Activated B cell treated with CpG ODN at 0.5 μM for 24 hours (primary cell): ENCODE data around the gene UMODL1. TPM values are rescaled to one million over a fixed set of nuclear protein-coding genes. Genes with fewer than 3 reads are reported as not detected.

Source experiments
- ATAC-seq: fragments of 200-7000 bp; cut with Tn5 transposase; one replicate; pipeline ENCODE4 v1.10.0; 2021; ENCODE audit warnings: low read depth, mild to moderate bottlenecking, moderate library complexity
- CTCF ChIA-PET: fragments of 350-600 bp; sonication (Branson Sonifier 250); formaldehyde crosslinking; loops from one replicate; lab custom pipeline; 2021; ENCODE audit warnings: antibody characterized with exemption; lab: Charles Lee
- POLR2A ChIA-PET: fragments of 350-600 bp; sonication (Branson Sonifier 250); formaldehyde crosslinking; loops from one replicate; lab custom pipeline; 2021; ENCODE audit warnings: antibody characterized with exemption; lab: Charles Lee
- DNase-seq: peaks from one replicate; pipeline ENCODE4 v3.0.0; 2022
- H3K27ac Mint-ChIP-seq: one replicate; pipeline ENCODE4 v1.8.0; 2020; ENCODE audit warnings: mixed read lengths
- H3K27me3 Mint-ChIP-seq: one replicate; pipeline ENCODE4 v1.8.0; 2021; ENCODE audit warnings: mixed read lengths
- H3K36me3 Mint-ChIP-seq: one replicate; pipeline ENCODE4 v1.8.0; 2021; ENCODE audit warnings: low read depth, mixed read lengths
- H3K4me1 Mint-ChIP-seq: one replicate; pipeline ENCODE4 v1.8.0; 2021; ENCODE audit warnings: mixed read lengths
- H3K4me3 Mint-ChIP-seq: one replicate; pipeline ENCODE4 v1.8.0; 2020; ENCODE audit warnings: mild to moderate bottlenecking, mixed read lengths
- H3K9me3 Mint-ChIP-seq: one replicate; pipeline ENCODE4 v1.8.0; 2020; ENCODE audit warnings: mixed read lengths
- intact Hi-C: fragments of 100-400 bp; cut with micrococcal nuclease; formaldehyde crosslinking; loops from one replicate; pipeline ENCODE4 v1.15.1; 2024
- total RNA-seq: library from RNA; stranded (reverse); gene quantifications from 2 replicates; pipeline ENCODE4 v1.2.3, GENCODE V29; 2022
- TF ChIP-seq, protein P1 (sequence below): fragments of 200-600 bp; IDR thresholded peaks from one replicate; pipeline ENCODE4 v1.8.0; 2022; ENCODE audit warnings: antibody characterized with exemption, mild to moderate bottlenecking

UMODL1 gene
- total RNA-seq, 1 donor from 2014 or later, result 0.04 TPM

DNA sequence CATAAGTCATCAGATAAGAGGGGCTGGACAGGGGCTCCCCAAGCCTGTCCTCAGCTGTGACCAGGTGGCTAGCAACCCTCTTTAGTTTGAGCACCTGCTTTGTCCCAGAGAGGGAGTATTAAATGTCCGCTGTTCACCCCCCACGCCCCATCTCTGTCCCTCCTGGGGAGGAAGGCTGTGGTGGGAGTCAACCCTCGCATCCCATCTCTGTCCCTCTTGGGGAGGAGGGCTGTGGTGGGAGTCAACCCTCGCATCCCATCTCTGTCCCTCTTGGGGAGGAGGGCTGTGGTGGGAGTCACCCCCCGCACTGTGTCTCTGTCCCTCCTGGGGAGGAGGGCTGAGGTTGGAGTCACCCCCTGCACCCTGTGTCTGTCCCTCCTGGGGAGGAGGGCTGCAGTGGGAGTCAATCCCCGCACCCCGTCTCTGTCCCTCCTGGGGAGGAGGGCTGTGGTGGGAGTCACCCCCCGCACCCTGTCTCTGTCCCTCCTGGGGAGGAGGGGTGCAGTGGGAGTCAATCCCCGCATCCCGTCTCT lies 75.2 kb downstream of the UMODL1 start:
- Mint-ChIP-seq H3K36me3 (no peaks in the 10 kb centered on the region), H3K4me1 (peaks cover 4% of the 10 kb centered on the region), H3K27ac (no peak overlapping the region), H3K4me3 (no peak overlapping the region), H3K9me3 (no peaks in the 10 kb centered on the region), H3K27me3 (no peaks in the 10 kb centered on the region)
- TF ChIP-seq, protein P1, sequence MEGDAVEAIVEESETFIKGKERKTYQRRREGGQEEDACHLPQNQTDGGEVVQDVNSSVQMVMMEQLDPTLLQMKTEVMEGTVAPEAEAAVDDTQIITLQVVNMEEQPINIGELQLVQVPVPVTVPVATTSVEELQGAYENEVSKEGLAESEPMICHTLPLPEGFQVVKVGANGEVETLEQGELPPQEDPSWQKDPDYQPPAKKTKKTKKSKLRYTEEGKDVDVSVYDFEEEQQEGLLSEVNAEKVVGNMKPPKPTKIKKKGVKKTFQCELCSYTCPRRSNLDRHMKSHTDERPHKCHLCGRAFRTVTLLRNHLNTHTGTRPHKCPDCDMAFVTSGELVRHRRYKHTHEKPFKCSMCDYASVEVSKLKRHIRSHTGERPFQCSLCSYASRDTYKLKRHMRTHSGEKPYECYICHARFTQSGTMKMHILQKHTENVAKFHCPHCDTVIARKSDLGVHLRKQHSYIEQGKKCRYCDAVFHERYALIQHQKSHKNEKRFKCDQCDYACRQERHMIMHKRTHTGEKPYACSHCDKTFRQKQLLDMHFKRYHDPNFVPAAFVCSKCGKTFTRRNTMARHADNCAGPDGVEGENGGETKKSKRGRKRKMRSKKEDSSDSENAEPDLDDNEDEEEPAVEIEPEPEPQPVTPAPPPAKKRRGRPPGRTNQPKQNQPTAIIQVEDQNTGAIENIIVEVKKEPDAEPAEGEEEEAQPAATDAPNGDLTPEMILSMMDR, result no peak
- ATAC-seq, result no peak
- ChIA-PET POLR2A (interaction anchor here (0.8 kb wide), 1 partner anchor 112 kb away, joined by 3 read pairs; no protein-coding TSS in a partner anchor), CTCF (interaction anchor here (0.6 to 2.5 kb wide), 19 partner anchors 13 to 392 kb away, joined by 3 to 103 read pairs (median 4); no protein-coding TSS in a partner anchor)
- DNase-seq, result no peak
- intact Hi-C loops, result loop anchor here (5.0 kb wide), 2 partner anchors 41 to 671 kb away; no protein-coding TSS in a partner anchor

DNA sequence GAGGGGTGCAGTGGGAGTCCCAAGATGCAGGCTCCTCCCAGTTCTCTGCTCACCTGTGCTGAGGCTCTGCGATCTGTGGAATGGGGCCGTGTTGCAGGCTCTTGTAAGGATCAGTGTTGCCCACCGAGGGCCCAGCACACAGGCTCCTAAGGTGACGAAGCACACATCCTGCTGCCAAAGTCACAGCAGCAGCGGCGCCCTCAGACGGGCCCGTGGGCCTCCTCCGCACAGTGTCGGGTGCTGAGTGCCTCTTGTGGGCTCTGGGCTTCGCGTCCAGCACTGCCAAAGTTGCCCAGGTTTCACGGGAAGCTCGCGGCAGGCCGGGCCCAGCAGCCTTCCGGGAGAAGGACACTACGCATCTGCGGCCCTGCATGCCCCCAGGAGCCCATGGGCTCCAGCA lies 75.7 kb downstream of the UMODL1 start:
- no peak for ATAC-seq
- Mint-ChIP-seq H3K4me3 (no peak overlapping the region), H3K4me1 (peaks cover 4% of the 10 kb centered on the region), H3K27me3 (no peaks in the 10 kb centered on the region), H3K9me3 (no peaks in the 10 kb centered on the region), H3K27ac (no peak overlapping the region), H3K36me3 (no peaks in the 10 kb centered on the region)
- CTCF ChIA-PET, result interaction anchor here (0.9 to 2.5 kb wide), 4 partner anchors 113 to 391 kb away, joined by 3 to 103 read pairs (median 7); no protein-coding TSS in a partner anchor
- intact Hi-C loops, result loop anchor here (5.0 kb wide), 2 partner anchors 40 to 670 kb away; no protein-coding TSS in a partner anchor
- POLR2A ChIA-PET, result no interaction called here
- TF ChIP-seq, protein P1, result no peak
- DNase-seq, result no peak

DNA sequence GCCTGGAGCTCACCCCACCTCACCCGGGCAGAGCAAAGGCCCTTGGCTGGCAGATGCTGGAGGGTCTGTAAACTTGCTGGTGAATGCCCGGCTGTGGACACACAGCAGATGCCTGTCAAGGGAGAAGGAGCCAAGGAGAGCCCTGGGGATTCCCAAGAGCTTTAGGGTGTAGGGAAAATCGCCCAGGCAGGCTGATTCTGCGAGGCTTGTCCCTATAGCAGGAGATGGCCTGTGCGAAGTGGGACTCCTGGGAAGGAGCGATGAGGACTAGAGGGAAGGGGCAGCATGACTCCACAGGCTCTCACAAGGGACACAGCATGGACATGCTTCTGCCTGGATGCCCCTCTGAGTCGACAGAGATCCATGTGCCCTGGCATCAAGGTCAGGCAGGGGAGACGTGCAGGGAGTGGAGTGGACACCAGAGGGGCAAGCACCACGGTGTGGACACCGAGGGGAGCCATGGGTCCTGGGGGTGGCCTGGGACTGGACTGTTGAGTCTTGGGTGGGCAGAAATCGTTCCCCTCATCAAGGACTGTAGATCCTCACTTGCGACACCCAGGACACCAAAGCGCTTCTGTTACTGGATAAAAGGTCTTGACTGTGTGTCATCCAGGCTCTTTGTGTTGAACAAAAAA lies 76.4 kb downstream of the UMODL1 start:
- Mint-ChIP-seq H3K9me3 (no peaks in the 10 kb centered on the region), H3K27ac (no peak overlapping the region), H3K4me3 (no peak overlapping the region), H3K36me3 (no peaks in the 10 kb centered on the region), H3K4me1 (peaks cover 4% of the 10 kb centered on the region), H3K27me3 (no peaks in the 10 kb centered on the region)
- no peak for DNase-seq
- intact Hi-C loops, result loop anchor here (5.0 kb wide), 2 partner anchors 40 to 670 kb away; no protein-coding TSS in a partner anchor
- CTCF ChIA-PET, result interaction anchor here (0.9 to 2.1 kb wide), 2 partner anchors 112 to 391 kb away, joined by 3 to 11 read pairs; no protein-coding TSS in a partner anchor
- POLR2A ChIA-PET, result no interaction called here
- TF ChIP-seq, protein P1, result no peak
- ATAC-seq, result no peak

DNA sequence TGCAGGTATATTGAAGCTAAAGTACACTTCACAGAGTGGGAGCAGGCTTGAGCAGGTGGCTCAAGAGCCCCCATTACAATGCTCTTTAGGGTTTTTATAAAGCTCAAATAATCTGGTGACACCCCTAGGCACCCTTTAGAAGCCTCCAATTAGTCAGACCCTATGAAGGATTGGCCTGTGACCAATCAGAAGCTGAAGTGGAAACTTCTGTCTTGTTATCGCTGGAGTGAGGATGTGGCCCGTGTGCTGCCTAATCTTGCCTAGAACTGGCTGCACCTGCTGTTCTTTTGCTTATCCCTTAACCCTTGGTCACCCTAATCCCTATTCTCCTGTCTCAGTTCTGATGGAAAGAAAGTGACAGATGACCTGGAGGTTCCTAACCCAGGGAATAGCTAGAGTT lies 77.0 kb downstream of the UMODL1 start:
- Mint-ChIP-seq H3K27ac (no peak overlapping the region), H3K9me3 (no peaks in the 10 kb centered on the region), H3K27me3 (peaks cover 3% of the 10 kb centered on the region), H3K4me1 (peaks cover 4% of the 10 kb centered on the region), H3K4me3 (no peak overlapping the region), H3K36me3 (no peaks in the 10 kb centered on the region)
- ChIA-PET CTCF (interaction anchor here (0.6 to 2.1 kb wide), 6 partner anchors 16 to 390 kb away, joined by 3 to 11 read pairs (median 3); no protein-coding TSS in a partner anchor), POLR2A (interaction anchor here (0.9 kb wide), 1 partner anchor 109 kb away, joined by 3 read pairs; no protein-coding TSS in a partner anchor)
- DNase-seq (no peak), ATAC-seq (no peak)
- TF ChIP-seq, protein P1, result no peak
- intact Hi-C loops, result loop anchor here (5.0 kb wide), 2 partner anchors 39 to 669 kb away; no protein-coding TSS in a partner anchor

DNA sequence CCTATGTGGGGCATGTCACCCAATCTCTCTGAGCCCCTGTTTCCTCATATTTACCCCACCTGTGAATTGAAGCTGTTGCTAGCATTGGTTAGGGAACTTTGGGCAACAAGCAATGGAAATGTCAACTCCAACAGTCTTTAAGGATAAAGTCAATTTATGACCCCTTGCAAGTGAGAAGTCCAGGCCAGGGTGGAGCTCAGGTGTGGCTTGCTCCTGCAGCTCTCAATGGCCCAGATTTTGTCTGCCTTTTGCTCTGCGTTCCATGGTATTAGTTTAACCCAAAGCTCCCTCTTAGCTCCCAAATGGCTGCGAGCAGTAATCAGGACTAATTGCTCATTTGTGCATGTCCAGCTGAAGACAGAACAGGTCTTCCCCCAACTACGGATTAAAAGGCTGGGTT lies 77.5 kb downstream of the UMODL1 start:
- ATAC-seq (no peak), DNase-seq (no peak)
- Mint-ChIP-seq H3K9me3 (no peaks in the 10 kb centered on the region), H3K4me3 (no peak overlapping the region), H3K4me1 (peaks cover 4% of the 10 kb centered on the region), H3K36me3 (no peaks in the 10 kb centered on the region), H3K27me3 (peaks cover 3% of the 10 kb centered on the region), H3K27ac (no peak overlapping the region)
- POLR2A ChIA-PET, result interaction anchor here (0.9 kb wide), 1 partner anchor 109 kb away, joined by 3 read pairs; no protein-coding TSS in a partner anchor
- CTCF ChIA-PET, result interaction anchor here (0.6 to 2.1 kb wide), 5 partner anchors 16 to 332 kb away, joined by 3 to 11 read pairs (median 3); no protein-coding TSS in a partner anchor
- intact Hi-C loops, result loop anchor here (5.0 kb wide), 2 partner anchors 39 to 669 kb away; no protein-coding TSS in a partner anchor
- TF ChIP-seq, protein P1, result no peak
